ENCODE results near the gene CMTM8. TPM values are rescaled to one million over a fixed set of nuclear protein-coding genes. Genes with fewer than 3 reads are reported as not detected.

CMTM8 gene
- polyA plus RNA-seq, 4 donors: 5.4 to 41.3 (median 8.0) TPM

GRCh38 chr3:32404714-32405113 is 166.2 kb downstream of the CMTM8 start:
- no peaks in the 10 kb centered on the region for H3K27me3 ChIP-seq (ENCODE audit: control insufficient read depth in 3 of 3, insufficient read depth in 3 of 3, low read length in 3 of 3)
- no peak overlapping the region for H3K27ac ChIP-seq (ENCODE audit: low read depth in 1 of 3, low read length in 2 of 3)
- peaks cover 0 to 18% (median 8%) of the 10 kb centered on the region in 3 donors for H3K4me1 ChIP-seq (ENCODE audit: control insufficient read depth in 3 of 3, insufficient read depth in 2 of 3, low read depth in 1 of 3, low read length in 2 of 3)
- no peaks in the 10 kb centered on the region for H3K36me3 ChIP-seq (ENCODE audit: control insufficient read depth in 3 of 3, insufficient read depth in 2 of 3, low read depth in 1 of 3, low read length in 3 of 3)
- H3K4me3 ChIP-seq (ENCODE audit: low read depth in 1 of 3, low read length in 3 of 3): no peak overlapping the region
- FAIRE-seq (no peak), DNase-seq (no peak)
- no peaks in the 10 kb centered on the region for H3K9me3 ChIP-seq (ENCODE audit: control insufficient read depth in 2 of 2, insufficient read depth in 1 of 2, low read depth in 1 of 2, low read length in 1 of 2)
- 67 to 75% (median 69%) methylated on average over 1 of the region's 1 CpG for WGBS, 3 donors

- Histone ChIP-seq H3K4me1 (ENCODE audit: control insufficient read depth in 3 of 3, insufficient read depth in 2 of 3, low read depth in 1 of 3, low read length in 2 of 3) (peaks cover 0 to 18% (median 8%) of the 10 kb centered on the region in 3 donors), H3K4me3 (ENCODE audit: low read depth in 1 of 3, low read length in 3 of 3) (no peak overlapping the region), H3K9me3 (ENCODE audit: control insufficient read depth in 2 of 2, insufficient read depth in 1 of 2, low read depth in 1 of 2, low read length in 1 of 2) (no peaks in the 10 kb centered on the region), H3K27me3 (ENCODE audit: control insufficient read depth in 3 of 3, insufficient read depth in 3 of 3, low read length in 3 of 3) (no peaks in the 10 kb centered on the region), H3K27ac (ENCODE audit: low read depth in 1 of 3, low read length in 2 of 3) (no peak overlapping the region), H3K36me3 (ENCODE audit: control insufficient read depth in 3 of 3, insufficient read depth in 2 of 3, low read depth in 1 of 3, low read length in 3 of 3) (no peaks in the 10 kb centered on the region)
- 4 to 35% (median 28%) methylated on average over 2 of the region's 2 CpGs for WGBS, 3 donors
- DNase-seq (peak in 1 of 2 donors; percentile 16), FAIRE-seq (no peak)
These were observed 166.7 kb downstream of the CMTM8 start for GRCh38 chr3:32405155-32405554.

- H3K27ac ChIP-seq (ENCODE audit: low read depth in 1 of 3, low read length in 2 of 3): no peak overlapping the region
- no peaks in the 10 kb centered on the region for H3K9me3 ChIP-seq (ENCODE audit: control insufficient read depth in 2 of 2, insufficient read depth in 1 of 2, low read depth in 1 of 2, low read length in 1 of 2)
- peaks cover 0 to 15% (median 8%) of the 10 kb centered on the region in 3 donors for H3K4me1 ChIP-seq (ENCODE audit: control insufficient read depth in 3 of 3, insufficient read depth in 2 of 3, low read depth in 1 of 3, low read length in 2 of 3)
- no peak for FAIRE-seq
- WGBS, 3 donors: 47 to 59% (median 55%) methylated on average over 7 of the region's 7 CpGs
- H3K27me3 ChIP-seq (ENCODE audit: control insufficient read depth in 3 of 3, insufficient read depth in 3 of 3, low read length in 3 of 3): no peaks in the 10 kb centered on the region
- no peak overlapping the region for H3K4me3 ChIP-seq (ENCODE audit: low read depth in 1 of 3, low read length in 3 of 3)
- no peaks in the 10 kb centered on the region for H3K36me3 ChIP-seq (ENCODE audit: control insufficient read depth in 3 of 3, insufficient read depth in 2 of 3, low read depth in 1 of 3, low read length in 3 of 3)
- DNase-seq: peak in 1 of 2 donors; percentile 32
These were observed 167.3 kb downstream of the CMTM8 start for GRCh38 chr3:32405711-32406323.

DNA sequence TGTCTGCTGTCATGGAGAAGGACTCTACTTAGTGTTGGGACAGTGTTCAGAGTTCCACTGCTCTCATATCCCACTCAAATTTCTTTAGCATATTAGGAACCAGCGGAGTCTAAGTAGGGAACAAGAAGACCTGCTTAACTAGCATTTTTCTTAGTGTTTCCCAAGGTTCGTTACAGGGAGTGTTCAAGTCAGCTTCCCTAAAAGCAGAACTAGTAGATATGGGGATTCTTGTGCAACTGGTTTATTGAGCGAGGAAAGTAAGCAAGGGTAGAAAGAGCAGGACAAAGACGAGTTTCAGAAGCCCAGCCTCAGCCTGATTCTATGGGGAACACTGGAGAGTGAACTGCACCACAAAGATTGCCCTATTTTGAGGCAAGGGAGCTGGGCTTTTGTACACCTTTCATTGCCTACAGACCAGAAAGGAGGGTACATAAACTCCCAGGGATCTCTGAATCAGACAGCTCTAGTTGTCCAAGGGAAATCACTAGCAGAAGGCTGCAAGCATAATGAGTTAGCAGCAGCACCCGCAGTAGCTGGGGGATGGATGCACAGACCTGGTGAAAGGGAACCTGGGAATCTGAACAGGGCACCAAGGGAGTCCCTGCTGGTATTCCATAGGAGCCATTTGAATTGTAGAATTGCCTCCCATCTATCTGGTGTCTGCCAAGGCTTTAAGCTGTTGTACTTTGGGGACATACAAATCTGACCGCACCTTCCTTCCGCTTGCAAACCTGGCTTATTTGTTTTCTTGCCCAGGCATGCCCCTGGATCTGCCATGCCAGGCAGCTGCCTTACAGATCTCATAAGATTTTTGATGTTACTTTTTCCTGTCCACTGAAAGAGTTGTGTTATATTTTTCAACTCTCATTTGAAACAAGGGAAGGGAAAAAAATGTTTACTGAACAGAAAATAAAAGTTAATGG is 168.3 kb downstream of the CMTM8 start:
- peak in 1 of 2 donors; percentile 35 for DNase-seq
- Histone ChIP-seq H3K27ac (ENCODE audit: low read depth in 1 of 3, low read length in 2 of 3) (peak overlapping the region in 1 of 3 donors; percentile 18), H3K27me3 (ENCODE audit: control insufficient read depth in 3 of 3, insufficient read depth in 3 of 3, low read length in 3 of 3) (no peaks in the 10 kb centered on the region), H3K36me3 (ENCODE audit: control insufficient read depth in 3 of 3, insufficient read depth in 2 of 3, low read depth in 1 of 3, low read length in 3 of 3) (no peaks in the 10 kb centered on the region), H3K4me3 (ENCODE audit: low read depth in 1 of 3, low read length in 3 of 3) (no peak overlapping the region), H3K4me1 (ENCODE audit: control insufficient read depth in 3 of 3, insufficient read depth in 2 of 3, low read depth in 1 of 3, low read length in 2 of 3) (peaks cover 0 to 10% (median 4%) of the 10 kb centered on the region in 3 donors), H3K9me3 (ENCODE audit: control insufficient read depth in 2 of 2, insufficient read depth in 1 of 2, low read depth in 1 of 2, low read length in 1 of 2) (no peaks in the 10 kb centered on the region)
- 77 to 87% (median 85%) methylated on average over 7 of the region's 7 CpGs for WGBS, 3 donors
- FAIRE-seq: no peak

GRCh38 chr3:32410367-32411246 is 172.1 kb downstream of the CMTM8 start:
- WGBS, 3 donors: 80 to 92% (median 91%) methylated on average over 10 of the region's 10 CpGs
- no peak overlapping the region for H3K27ac ChIP-seq (ENCODE audit: low read depth in 1 of 3, low read length in 2 of 3)

GRCh38 chr3:32411442-32411841 is 173.0 kb downstream of the CMTM8 start:
- Histone ChIP-seq H3K9me3 (ENCODE audit: control insufficient read depth in 2 of 2, insufficient read depth in 1 of 2, low read depth in 1 of 2, low read length in 1 of 2) (no peaks in the 10 kb centered on the region), H3K36me3 (ENCODE audit: control insufficient read depth in 3 of 3, insufficient read depth in 2 of 3, low read depth in 1 of 3, low read length in 3 of 3) (no peaks in the 10 kb centered on the region), H3K27me3 (ENCODE audit: control insufficient read depth in 3 of 3, insufficient read depth in 3 of 3, low read length in 3 of 3) (no peaks in the 10 kb centered on the region), H3K4me1 (ENCODE audit: control insufficient read depth in 3 of 3, insufficient read depth in 2 of 3, low read depth in 1 of 3, low read length in 2 of 3) (peaks cover 0 to 3% (median 0%) of the 10 kb centered on the region in 3 donors), H3K4me3 (ENCODE audit: low read depth in 1 of 3, low read length in 3 of 3) (no peak overlapping the region), H3K27ac (ENCODE audit: low read depth in 1 of 3, low read length in 2 of 3) (no peak overlapping the region)
- no peak for DNase-seq
- FAIRE-seq: no peak
- 84 to 91% (median 86%) methylated on average over 5 of the region's 5 CpGs for WGBS, 3 donors

More at GRCh38 chr3:32410367-32411246, 172.1 kb downstream of the CMTM8 start:
- H3K4me3 ChIP-seq (ENCODE audit: low read depth in 1 of 3, low read length in 3 of 3): no peak overlapping the region
- H3K36me3 ChIP-seq (ENCODE audit: control insufficient read depth in 3 of 3, insufficient read depth in 2 of 3, low read depth in 1 of 3, low read length in 3 of 3): no peaks in the 10 kb centered on the region
- peaks cover 0 to 3% (median 0%) of the 10 kb centered on the region in 3 donors for H3K4me1 ChIP-seq (ENCODE audit: control insufficient read depth in 3 of 3, insufficient read depth in 2 of 3, low read depth in 1 of 3, low read length in 2 of 3)
- FAIRE-seq (no peak), DNase-seq (no peak)
- no peaks in the 10 kb centered on the region for H3K27me3 ChIP-seq (ENCODE audit: control insufficient read depth in 3 of 3, insufficient read depth in 3 of 3, low read length in 3 of 3)
- H3K9me3 ChIP-seq (ENCODE audit: control insufficient read depth in 2 of 2, insufficient read depth in 1 of 2, low read depth in 1 of 2, low read length in 1 of 2): no peaks in the 10 kb centered on the region

GRCh38 chr3:32412887-32413286 is 174.4 kb downstream of the CMTM8 start:
- no peaks in the 10 kb centered on the region for H3K4me1 ChIP-seq (ENCODE audit: control insufficient read depth in 3 of 3, insufficient read depth in 2 of 3, low read depth in 1 of 3, low read length in 2 of 3)
- H3K27ac ChIP-seq (ENCODE audit: low read depth in 1 of 3, low read length in 2 of 3): no peak overlapping the region
- no peaks in the 10 kb centered on the region for H3K9me3 ChIP-seq (ENCODE audit: control insufficient read depth in 2 of 2, insufficient read depth in 1 of 2, low read depth in 1 of 2, low read length in 1 of 2)
- WGBS, 3 donors: 95 to 98% (median 96%) methylated on average over 3 of the region's 3 CpGs
- H3K27me3 ChIP-seq (ENCODE audit: control insufficient read depth in 3 of 3, insufficient read depth in 3 of 3, low read length in 3 of 3): no peaks in the 10 kb centered on the region
- FAIRE-seq: no peak
- no peak overlapping the region for H3K4me3 ChIP-seq (ENCODE audit: low read depth in 1 of 3, low read length in 3 of 3)
- DNase-seq: no peak
- H3K36me3 ChIP-seq (ENCODE audit: control insufficient read depth in 3 of 3, insufficient read depth in 2 of 3, low read depth in 1 of 3, low read length in 3 of 3): no peaks in the 10 kb centered on the region

Measured in small intestine (tissue), 7 donors.